K562 (cell line): ENCODE data around the gene PADI4. TPM values are rescaled to one million over a fixed set of nuclear protein-coding genes. Genes with fewer than 3 reads are reported as not detected.

ENCODE experiments used
- ATAC-seq: fragments of 200-7000 bp; cut with Tn5 transposase; 3 replicates; pipeline ENCODE4 v1.9.1; 2020; ENCODE audit warnings: moderate library complexity
- BruUV-seq: library from RNA; stranded (reverse); fragments of 400-500 nt; replicated peaks from 2 replicates; lab custom pipeline; 2021; lab: Mats Ljungman, UMichigan
- CTCF ChIA-PET: fragments of 300-600 bp; formaldehyde crosslinking; extraction: SDS; loops from one replicate; lab custom pipeline; 2021; ENCODE audit warnings: low intra/inter-chr PET ratio; lab: Yijun Ruan, JAX
- POLR2A ChIA-PET: fragments of 300-600, 350-650 bp; sonication (Branson Sonifier 250); formaldehyde crosslinking; extraction: SDS; loops from one replicate; lab custom pipeline; 2021; ENCODE audit warnings: antibody characterized with exemption, inconsistent platforms; lab: Yijun Ruan, JAX
- DNase-seq, 4 experiments: peaks; one replicate each; pipeline versions ENCODE4 v3.0.0 to v3.0.0-alpha.2; 2011 to 2018; ENCODE audit warnings: low spot score in 3 of 4, mixed read lengths in 3 of 4; ENCODE audit errors: extremely low read depth in 1 of 4
- FAIRE-seq: peaks from 2 replicates; lab custom pipeline; 2011; peaks lifted over from hg19 to GRCh38; lab: Jason Lieb, UNC
- H2AFZ ChIP-seq: 2 replicates; pipeline ENCODE4 v1.6.0; 2011; ENCODE audit warnings: low read depth, low read length, control low read depth, inconsistent platforms
- H3K27ac ChIP-seq: fragments of 200-600 bp; 3 replicates; pipeline ENCODE4 v1.8.0; 2011; ENCODE audit warnings: low read depth, mild to moderate bottlenecking, control low read depth, inconsistent platforms, low read length, moderate library complexity, mixed read lengths; ENCODE audit errors: extremely low read depth
- H3K27me3 ChIP-seq, 2 experiments: fragments of 300-600 bp in 1 of 2; 2 replicates in 1 of 2; 3 replicates in 1 of 2; pipeline versions ENCODE4 v1.6.0 to v1.8.0; 2011; ENCODE audit warnings: inconsistent platforms in 2 of 2, low read length in 2 of 2, mild to moderate bottlenecking in 1 of 2, mixed read lengths in 1 of 2, moderate library complexity in 1 of 2; ENCODE audit not compliant: control insufficient read depth in 2 of 2, insufficient read depth in 2 of 2
- H3K36me3 ChIP-seq: fragments of 300-600 bp; 3 replicates; pipeline ENCODE4 v1.8.0; 2011; ENCODE audit warnings: mild to moderate bottlenecking, low read length, inconsistent platforms; ENCODE audit not compliant: control insufficient read depth, insufficient read depth
- H3K4me1 ChIP-seq, 2 experiments: fragments of 200-600 bp in 1 of 2; replicated peaks in 1 of 2; 2 replicates in 1 of 2; 3 replicates in 1 of 2; pipeline versions ENCODE4 v1.5.1 to v1.8.0; 2011; ENCODE audit warnings: inconsistent platforms in 2 of 2, low read length in 2 of 2, mild to moderate bottlenecking in 1 of 2, mixed read lengths in 1 of 2, moderate library complexity in 1 of 2; ENCODE audit not compliant: control insufficient read depth in 2 of 2, insufficient read depth in 2 of 2
- H3K4me2 ChIP-seq: 2 replicates; pipeline ENCODE4 v1.6.1; 2011; ENCODE audit warnings: low read length, control low read depth, inconsistent platforms, mixed read lengths; ENCODE audit not compliant: insufficient read depth
- H3K4me3 ChIP-seq: fragments of 200-600 bp; sonication (generic), shearing (Covaris generic); 2 replicates; pipeline ENCODE4 v1.5.1; 2016; ENCODE audit warnings: control low read depth, inconsistent platforms
- H3K79me2 ChIP-seq: fragments of 200-600 bp; 3 replicates; pipeline ENCODE4 v1.8.0; 2011; ENCODE audit warnings: low read length, inconsistent platforms; ENCODE audit not compliant: control insufficient read depth, insufficient read depth
- H3K9ac ChIP-seq, 2 experiments: 2 replicates each; pipeline versions ENCODE4 v1.6.0 to v1.6.1; 2011; ENCODE audit warnings: low read depth in 2 of 2, low read length in 2 of 2, control low read depth in 1 of 2, inconsistent platforms in 1 of 2, mild to moderate bottlenecking in 1 of 2, mixed read lengths in 1 of 2; ENCODE audit not compliant: insufficient read depth in 1 of 2
- H3K9me1 ChIP-seq: one replicate; pipeline ENCODE4 v1.6.0; 2011; ENCODE audit warnings: inconsistent platforms, mild to moderate bottlenecking, low read length, moderate library complexity; ENCODE audit not compliant: control insufficient read depth, insufficient read depth
- H3K9me3 ChIP-seq: replicated peaks from 2 replicates; pipeline ENCODE4 v1.5.1; 2011; ENCODE audit warnings: low read depth, low read length, inconsistent platforms; ENCODE audit not compliant: control insufficient read depth, insufficient read depth
- H4K20me1 ChIP-seq: replicated peaks from 2 replicates; pipeline ENCODE4 v1.6.1; 2011; ENCODE audit warnings: low read length, inconsistent platforms, mixed read lengths; ENCODE audit not compliant: control insufficient read depth, insufficient read depth
- BCOR ChIP-seq: fragments of 450-650 bp; IDR thresholded peaks from 2 replicates; pipeline ENCODE4 v1.6.1; 2016
- CBX2 ChIP-seq: fragments of 200-600 bp; sonication (generic); IDR thresholded peaks from one replicate; pipeline ENCODE4 v1.6.1; 2012; ENCODE audit warnings: mild to moderate bottlenecking, low read length, inconsistent platforms; ENCODE audit not compliant: insufficient read depth, poor library complexity, severe bottlenecking
- CBX3 ChIP-seq, 2 experiments: IDR thresholded peaks; 1 replicate in 1 of 2; 2 replicates in 1 of 2; pipeline ENCODE4 v1.6.1; 2012; ENCODE audit warnings: inconsistent platforms in 2 of 2, low read length in 2 of 2, borderline replicate concordance in 1 of 2, control low read depth in 1 of 2
- HMGN3 ChIP-seq: IDR thresholded peaks from 2 replicates; pipeline ENCODE4 v1.6.1; 2011; ENCODE audit warnings: borderline replicate concordance, low read depth, mild to moderate bottlenecking, mixed read lengths, low read length; ENCODE audit not compliant: insufficient read length; ENCODE audit errors: extremely low read depth
- KDM1A ChIP-seq, 2 experiments: fragments of 450-650 bp; IDR thresholded peaks; 2 replicates each; pipeline ENCODE4 v1.6.1; 2016; ENCODE audit warnings: mild to moderate bottlenecking in 2 of 2
- MTA3 ChIP-seq: fragments of 450-650 bp; formaldehyde crosslinking; IDR thresholded peaks from 2 replicates; pipeline ENCODE4 v1.6.1; 2017; ENCODE audit warnings: mild to moderate bottlenecking, borderline replicate concordance
- RBM25 ChIP-seq: fragments of 200-400 bp; formaldehyde crosslinking; IDR thresholded peaks from 2 replicates; pipeline ENCODE4 v1.6.1; 2018; ENCODE audit warnings: low read length, low read depth, moderate library complexity; ENCODE audit not compliant: severe bottlenecking
- SIX5 ChIP-seq, 2 experiments: IDR thresholded peaks; 2 replicates each; pipeline ENCODE4 v1.6.1; 2011; ENCODE audit warnings: low read length in 2 of 2, borderline replicate concordance in 1 of 2, low read depth in 1 of 2, mild to moderate bottlenecking in 1 of 2, moderate library complexity in 1 of 2; ENCODE audit not compliant: insufficient read depth in 1 of 2
- SMAD1 ChIP-seq: fragments of 150-350 bp; IDR thresholded peaks from 2 replicates; pipeline ENCODE4 v1.6.1; 2014; ENCODE audit warnings: low read length, low read depth; ENCODE audit not compliant: partially characterized antibody
- SMARCA5 ChIP-seq: fragments of 450-650 bp; IDR thresholded peaks from 2 replicates; pipeline ENCODE4 v1.6.1; 2016
- SMARCE1 ChIP-seq: fragments of 450-650 bp; IDR thresholded peaks from 2 replicates; pipeline ENCODE4 v1.7.1; 2016; ENCODE audit warnings: mild to moderate bottlenecking
- TAF15 ChIP-seq: fragments of 200-400 bp; formaldehyde crosslinking; IDR thresholded peaks from 2 replicates; pipeline ENCODE4 v1.6.1; 2017; ENCODE audit warnings: mild to moderate bottlenecking, low read depth, low read length, moderate library complexity
- ZNF217 ChIP-seq: sonication (generic); formaldehyde crosslinking; IDR thresholded peaks from 2 replicates; pipeline ENCODE4 v1.8.0; 2022; ENCODE audit warnings: mild to moderate bottlenecking, missing genetic modification reagents
- ZNF507 ChIP-seq: conservative IDR thresholded peaks from 2 replicates; pipeline ENCODE4 v1.6.1; 2017; ENCODE audit warnings: missing genetic modification characterization, missing compliant biosample characterization
- ZNF551 ChIP-seq: fragments of 250-450 bp; sonication (Bioruptor Pico); IDR thresholded peaks from 2 replicates; pipeline ENCODE4 v1.5.0; 2021; ENCODE audit warnings: mild to moderate bottlenecking, moderate library complexity
- ZZZ3 ChIP-seq: fragments of 450-650 bp; IDR thresholded peaks from 2 replicates; pipeline ENCODE4 v1.6.1; 2016; ENCODE audit warnings: antibody characterized with exemption, mild to moderate bottlenecking, moderate library complexity
- WGBS: fragments of 100-300 bp; shearing (Covaris generic); methylation state at CpG from one replicate; pipeline ENCODE4 v1.1.6; 2016; ENCODE audit warnings: low coverage, mixed read lengths; ENCODE audit not compliant: insufficient coverage; ENCODE audit errors: missing lambda C conversion rate; 5-methylcytosine and 5-hydroxymethylcytosine counted together
- in situ Hi-C: fragments of 300-500 bp; cut with MboI; formaldehyde crosslinking; loops from 4 replicates; pipeline ENCODE4 v1.15.0; 2018; ENCODE audit warnings: inconsistent platforms, mixed read lengths
- intact Hi-C: fragments of 100-400 bp; cut with micrococcal nuclease; formaldehyde crosslinking; loops from 2 replicates; pipeline ENCODE4 v1.14.2; 2022
- polyA plus RNA-seq, 8 experiments: library from polyadenylated mRNA; depleted of rRNA in 4 of 8; stranded (reverse) in 5 of 8; unstranded in 3 of 8; fragments of >200 nt; fragmentation: Nextera tagmentation in 2 of 8; fragmentation: Illumina TruSeq in 1 of 8; extraction: Ambion mirVana in 2 of 8; extraction: Trizol in 1 of 8; gene quantifications; 2 replicates each; pipeline versions ENCODE4 v1.2.1 to v1.2.3, GENCODE V29; 2011 to 2014; ENCODE audit warnings: inconsistent platforms in 1 of 8, missing spikeins in 1 of 8
- total RNA-seq, 7 experiments: library from RNA; depleted of rRNA in 6 of 7; stranded (reverse); fragments of >200 nt in 6 of 7; fragmentation: Illumina TruSeq in 2 of 7; extraction: Trizol in 2 of 7; gene quantifications; 2 replicates each; pipeline versions ENCODE4 v1.2.1 to v1.2.3, GENCODE V29; 2011 to 2021; ENCODE audit warnings: low replicate concordance in 1 of 7

The PADI4 gene
- total and polyA plus RNA-seq, 9 of the 15 experiments (the other 6 are each of a cell fraction or from before 2014, with no cell fraction given), result 0.22 to 0.33 TPM; not detected in 7

GRCh38 chr1:17351598-17352324 is 43.8 kb downstream of the PADI4 start:
- in situ Hi-C loops (no loop called here), intact Hi-C loops (no loop called here)
- TF ChIP-seq ZZZ3, result no peak
- TF ChIP-seq SMARCE1, result no peak
- TF ChIP-seq KDM1A (IDR thresholded peaks at IDR 0.05), result peak in 1 of 2 experiments; percentile 56; a peak in 2 of 4 replicates
- no peak for TF ChIP-seq MTA3
- peak; percentile 86 for TF ChIP-seq BCOR
- TF ChIP-seq ZNF551, result no peak
- no peak for TF ChIP-seq HMGN3
- peak; percentile 54 for TF ChIP-seq RBM25
- peak; percentile 71; the same call in 1 of the 2 replicates for TF ChIP-seq SMARCA5
- no peak for TF ChIP-seq CBX3 (IDR thresholded peaks at IDR 0.05; ENCODE audit: borderline replicate concordance in 1 of 2, low read length in 2 of 2)
- TF ChIP-seq ZNF507 (tag), result no peak
- TF ChIP-seq CBX2, result no peak
- TF ChIP-seq ZNF217 (CRISPR knock-in tag), result no peak
- TF ChIP-seq TAF15, result no peak
- no peak for TF ChIP-seq SMAD1
- TF ChIP-seq SIX5 (IDR thresholded peaks at IDR 0.05; ENCODE audit: borderline replicate concordance in 1 of 2, insufficient read depth in 1 of 2, low read depth in 1 of 2, low read length in 2 of 2), result no peak
- BruUV-seq, result no TSS peak
- Histone ChIP-seq H3K4me2 (no peak overlapping the region), H3K9me3 (no peaks in the 10 kb centered on the region), H3K36me3 (no peaks in the 10 kb centered on the region), H3K79me2 (no peaks in the 10 kb centered on the region), H3K4me3 (no peak overlapping the region), H3K4me1 (peaks cover 12 to 14% of the 10 kb centered on the region in 2 experiments), H4K20me1 (no peaks in the 10 kb centered on the region), H3K9me1 (peaks cover 3% of the 10 kb centered on the region), H3K27ac (no peak overlapping the region), H2AFZ (no peak overlapping the region), H3K9ac (no peak overlapping the region), H3K27me3 (peaks cover 12 to 38% of the 10 kb centered on the region in 2 experiments; a peak in 4 of 5 replicates)
- POLR2A ChIA-PET, result interaction anchor here (0.6 kb wide), 1 partner anchor 11 kb away, joined by 3 read pairs; no protein-coding TSS in a partner anchor
- FAIRE-seq (no peak), DNase-seq (no peak), ATAC-seq (no peak)
- WGBS, result 2% methylated on average over 6 of the region's 8 CpGs
- CTCF ChIA-PET, result no interaction called here
